NCI-H2227 treated with DMSO at 0.1 percent for 48 hours (cell line): Measurements from ENCODE around the gene GADD45B.
"Not testable (repeated sequence)": the region's sequence is repeated elsewhere in the genome, so short reads cannot be mapped to it uniquely, and the experiment has no call there.

ENCODE experiments used
- DNase-seq: peaks from one replicate; lab custom pipeline; 2025; lab: John Stamatoyannopoulos, UW

Gene GADD45B

DNA sequence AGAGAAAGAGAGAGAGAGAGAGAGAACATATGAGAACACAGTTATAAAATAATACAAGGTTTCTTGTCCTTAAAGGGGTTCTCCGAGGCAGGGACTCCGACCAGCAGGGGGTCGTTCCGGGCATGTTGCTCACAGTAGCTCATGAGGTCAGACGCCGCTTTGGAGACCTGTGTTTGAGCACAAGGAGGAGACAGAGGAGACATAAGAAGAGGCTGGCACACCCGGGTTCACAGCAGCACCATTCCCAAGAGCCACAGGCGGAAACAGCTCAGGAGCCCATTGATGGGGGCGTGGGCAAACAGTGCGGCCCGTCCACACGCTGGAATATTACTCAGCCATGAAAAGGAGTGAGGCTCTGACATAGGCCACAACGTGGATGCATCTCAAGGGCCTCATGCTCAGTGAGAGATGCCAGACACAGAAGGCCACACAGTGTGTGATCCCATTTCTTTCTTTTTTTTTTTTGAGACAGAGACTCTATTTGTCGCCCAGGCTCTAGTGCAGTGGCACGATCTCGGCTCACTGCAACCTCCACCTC lies 39.1 kb downstream of the GADD45B start:
- DNase-seq = no peak

DNA sequence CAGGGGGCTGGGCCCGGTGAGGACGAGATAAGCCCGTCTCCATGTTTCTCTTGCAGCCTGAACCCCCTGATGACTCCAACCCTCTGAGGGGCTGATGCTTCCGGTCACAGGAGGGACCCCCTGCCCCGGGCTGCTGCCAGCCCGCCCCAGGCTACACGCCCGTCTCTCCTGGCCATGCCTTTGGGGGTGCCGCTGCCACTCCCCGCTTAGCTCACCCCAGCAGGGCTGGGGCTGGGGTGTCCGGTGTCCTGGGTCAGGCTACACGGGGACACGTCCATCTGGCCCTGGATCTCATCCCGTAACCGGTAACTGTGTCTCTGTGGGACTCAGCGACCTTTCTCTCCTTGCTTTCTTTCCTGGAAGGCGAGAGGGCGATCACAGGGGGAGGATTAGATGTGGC lies 40.8 kb downstream of the GADD45B start:
- DNase-seq = no peak

DNA sequence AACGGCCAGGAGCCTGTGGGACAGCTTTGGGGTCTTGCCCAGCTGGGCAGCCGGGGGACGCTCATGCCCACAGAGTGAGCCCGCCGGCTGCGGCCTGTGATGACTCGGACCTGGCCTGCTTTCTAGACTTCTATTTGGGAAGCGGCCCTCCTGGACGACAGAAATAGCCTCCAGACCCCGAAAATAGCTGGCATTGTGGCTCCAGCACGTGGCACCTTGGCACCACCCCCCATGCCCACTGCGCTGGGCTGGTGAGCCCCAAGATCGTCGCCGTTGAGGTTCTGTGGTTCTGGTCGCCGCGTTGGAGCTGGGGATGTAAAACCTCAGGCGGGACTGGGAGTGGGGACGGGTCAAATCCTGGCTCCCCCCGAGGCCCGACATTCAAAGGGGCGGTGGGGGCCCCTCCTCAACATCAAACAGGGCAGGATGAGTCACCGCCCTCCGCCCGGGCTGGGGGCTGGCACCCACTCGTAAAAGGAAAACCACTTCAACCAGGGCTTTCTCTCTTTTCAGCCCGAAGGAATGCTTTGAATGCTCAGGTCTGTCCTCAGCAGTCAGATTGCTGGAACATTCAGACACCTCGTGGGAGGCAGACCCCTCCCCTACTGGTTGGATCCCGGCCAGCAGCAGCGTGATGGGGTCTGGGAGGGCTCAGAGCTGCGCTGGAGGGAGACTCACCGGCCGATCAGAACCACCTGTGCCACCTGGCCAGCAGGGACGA lies 42.1 kb downstream of the GADD45B start:
- DNase-seq = no peak

DNA sequence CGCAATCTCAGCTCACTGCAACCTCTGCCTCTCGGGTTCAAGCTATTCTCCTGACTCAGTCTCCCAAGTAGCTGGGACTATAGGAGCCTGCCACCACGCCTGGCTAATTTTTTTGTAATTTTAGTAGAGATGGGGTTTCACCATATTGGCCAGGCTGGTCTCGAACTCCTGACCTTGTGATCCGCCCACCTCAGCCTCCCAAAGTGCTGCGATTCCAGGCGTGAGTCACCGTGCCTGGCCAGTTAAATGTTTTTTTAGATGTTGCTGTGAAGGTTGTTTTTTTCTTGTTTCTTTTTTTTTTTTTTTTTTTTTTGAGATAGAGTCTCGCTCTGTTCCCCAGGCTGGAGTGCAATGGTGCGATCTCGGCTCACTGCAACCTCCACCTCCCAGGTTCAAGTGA lies 42.9 kb downstream of the GADD45B start:
- DNase-seq = not testable (repeated sequence)

- no peak for DNase-seq
Measured at GRCh38 chr19:2519482-2519881, 43.6 kb downstream of the GADD45B start.

- no peak for DNase-seq
Measured at GRCh38 chr19:2523630-2524311, 47.8 kb downstream of the GADD45B start.

GRCh38 chr19:2524361-2524839 lies 48.5 kb downstream of the GADD45B start:
- DNase-seq = no peak

GRCh38 chr19:2524840-2525723 lies 49.2 kb downstream of the GADD45B start:
- no peak for DNase-seq

GRCh38 chr19:2527171-2527570 lies 51.2 kb downstream of the GADD45B start:
- DNase-seq = no peak

GRCh38 chr19:2527686-2528085 lies 51.8 kb downstream of the GADD45B start:
- DNase-seq = no peak
